Activated CD8-positive, alpha-beta memory T cell treated with anti-CD3 and anti-CD28 coated beads, Interleukin-2, amount 50 U/mL, for 48 hours (primary cell): Measurements from ENCODE around the gene ADCY4.

ENCODE experiments used
- DNase-seq: peaks from one replicate; pipeline ENCODE4 v3.0.0-alpha.2; 2020

ADCY4 gene

DNA sequence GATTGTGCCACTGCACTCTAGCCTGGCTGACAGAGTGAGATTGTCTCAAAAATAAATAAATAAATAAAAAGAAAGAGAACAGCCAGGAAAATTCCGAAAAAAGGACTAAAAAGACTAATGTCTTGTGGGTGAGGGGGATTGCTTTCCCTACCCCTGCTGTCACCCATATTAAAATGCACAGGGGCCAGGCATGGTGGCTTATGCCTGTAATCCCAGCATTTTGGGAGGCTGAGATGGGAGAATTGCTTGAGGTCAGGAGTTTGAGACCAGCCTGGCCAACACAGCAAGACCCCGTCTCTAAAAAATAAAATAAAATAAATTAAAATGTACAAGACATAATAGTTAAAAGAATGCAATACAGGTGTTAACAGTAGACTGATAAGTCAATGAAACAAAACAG lies 41.3 kb downstream of the ADCY4 start:
- no peak for DNase-seq

DNA sequence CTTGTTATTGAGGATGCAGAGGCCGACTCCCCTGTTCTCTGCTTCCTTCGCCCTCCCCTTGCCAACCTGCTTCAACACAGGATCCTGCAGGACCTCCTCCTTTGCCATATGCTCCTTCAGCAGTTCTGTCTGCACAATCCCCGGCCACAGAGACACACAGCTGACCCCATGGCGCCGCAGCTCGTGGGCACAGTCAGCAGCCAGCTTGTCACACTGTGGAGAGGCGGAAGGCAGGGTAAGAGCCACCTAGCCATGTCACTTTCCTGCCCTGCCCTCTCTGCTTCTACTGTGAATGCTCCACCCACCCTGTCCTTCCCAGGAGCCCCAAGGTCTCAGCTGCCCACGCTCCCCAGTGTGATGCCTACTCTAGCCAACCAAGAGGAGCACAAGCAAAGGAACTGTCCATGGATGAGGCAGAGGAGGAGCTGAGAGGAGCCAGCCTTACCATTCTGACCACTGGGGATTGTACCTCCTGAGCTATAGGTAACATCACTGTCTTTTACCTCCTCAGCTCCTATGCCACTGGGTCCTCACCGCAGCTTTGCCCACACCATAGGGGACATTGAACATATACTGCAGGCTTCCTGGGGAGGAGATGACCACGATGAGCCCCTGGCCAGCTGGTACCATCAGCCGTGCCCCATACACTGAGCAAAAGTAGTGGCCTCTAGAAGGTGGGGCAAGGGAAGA lies 42.6 kb downstream of the ADCY4 start:
- DNase-seq: no peak

DNA sequence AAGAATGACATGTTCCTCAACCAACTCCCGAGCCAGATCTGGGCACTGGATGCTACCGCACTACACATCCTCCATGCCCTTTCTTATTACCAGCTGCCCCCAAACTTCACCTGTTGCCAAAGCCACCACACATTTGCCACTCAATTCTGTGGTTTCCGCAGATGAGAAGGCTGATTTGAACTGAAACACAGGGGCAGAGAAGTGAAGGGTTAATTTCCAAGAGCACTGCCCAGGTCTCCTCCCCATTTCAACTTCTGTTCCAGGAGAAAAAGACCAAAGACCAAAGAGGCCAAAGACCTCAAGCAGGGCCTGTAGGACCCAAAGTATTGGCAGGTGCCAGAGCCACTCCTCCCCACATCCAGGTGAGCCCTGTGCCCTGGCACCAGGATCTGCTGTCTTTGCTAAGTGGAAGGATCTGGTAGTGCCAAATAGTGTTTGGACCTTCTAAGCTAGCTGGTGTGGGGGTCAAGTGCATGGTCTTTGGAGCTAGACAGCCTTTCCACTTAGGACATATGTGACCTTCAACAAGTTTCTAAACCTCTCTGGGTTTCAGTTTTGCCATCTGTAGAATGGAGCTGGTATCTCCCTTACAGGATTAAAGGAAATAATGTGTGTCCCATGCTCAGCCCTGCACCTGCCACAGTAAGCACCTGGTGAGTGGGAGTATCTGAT lies 43.3 kb downstream of the ADCY4 start:
- no peak for DNase-seq

DNA sequence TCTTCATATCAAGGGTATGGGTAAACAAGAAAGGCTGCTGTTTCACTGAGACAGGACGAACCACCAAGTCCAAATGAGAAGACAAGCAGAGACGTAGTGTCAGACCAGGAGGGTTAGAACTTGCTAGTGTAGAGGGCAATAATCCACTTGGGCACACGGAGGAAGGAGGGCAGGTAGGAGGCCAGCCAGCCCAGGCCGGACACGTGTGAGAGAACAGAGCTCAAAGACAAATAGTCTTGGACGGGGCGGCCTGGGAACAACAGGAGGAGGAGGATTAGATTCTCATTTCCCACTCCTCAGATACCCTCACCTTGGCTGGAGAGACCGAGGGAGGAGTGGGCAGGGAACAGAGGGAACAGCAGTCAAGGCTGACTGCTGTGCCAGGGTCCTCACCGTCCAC lies 44.1 kb downstream of the ADCY4 start:
- no peak for DNase-seq

DNA sequence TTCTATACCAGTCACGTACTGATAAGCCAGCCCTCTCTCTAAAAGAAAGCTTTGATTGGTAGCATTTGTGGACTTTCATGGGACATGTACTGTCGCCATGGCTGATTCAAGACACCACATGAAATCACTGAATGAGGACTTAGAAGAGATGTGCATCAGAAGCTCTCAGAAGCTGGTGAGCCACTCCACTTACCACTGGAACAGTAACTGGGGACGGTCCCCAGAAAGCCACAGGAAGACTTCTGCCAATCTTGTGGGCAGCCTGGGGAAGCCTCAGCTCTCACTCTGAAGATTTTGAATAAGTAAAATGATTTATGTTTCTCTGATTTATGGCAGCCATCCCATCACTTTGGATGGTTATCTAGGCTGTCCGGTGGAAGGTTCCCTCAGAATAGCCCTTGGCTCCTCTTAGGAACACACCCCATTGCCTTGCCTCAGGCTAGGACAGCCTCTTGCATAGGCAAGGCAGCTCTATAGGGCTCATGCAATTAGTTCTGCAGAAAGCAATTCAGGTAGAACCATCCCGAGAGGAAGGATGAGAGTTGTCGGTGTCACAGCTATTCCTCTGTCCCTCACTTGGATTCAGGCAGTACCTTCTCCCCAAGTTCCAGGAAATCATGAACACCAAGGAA lies 45.1 kb downstream of the ADCY4 start:
- peak; percentile 78 for DNase-seq

DNA sequence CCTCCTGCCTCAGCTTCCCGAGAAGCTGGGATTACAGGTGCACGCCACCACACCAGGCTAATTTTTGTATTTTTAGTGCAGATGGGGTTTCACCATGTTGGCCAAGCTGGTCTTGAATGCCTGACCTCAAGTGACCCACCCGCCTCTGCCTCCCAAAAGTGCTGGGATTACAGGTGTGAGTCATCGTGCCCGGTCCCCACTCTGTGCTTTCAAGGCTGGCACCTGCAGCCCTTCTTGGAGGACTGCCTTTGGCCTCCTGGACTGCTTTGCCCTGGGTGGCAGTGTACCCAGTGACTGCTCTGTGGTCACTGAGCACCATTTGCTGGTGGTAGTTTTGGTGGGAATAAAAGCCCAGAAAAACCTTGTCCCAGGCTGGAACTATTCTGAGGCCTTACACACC lies 47.9 kb downstream of the ADCY4 start:
- no peak for DNase-seq

DNA sequence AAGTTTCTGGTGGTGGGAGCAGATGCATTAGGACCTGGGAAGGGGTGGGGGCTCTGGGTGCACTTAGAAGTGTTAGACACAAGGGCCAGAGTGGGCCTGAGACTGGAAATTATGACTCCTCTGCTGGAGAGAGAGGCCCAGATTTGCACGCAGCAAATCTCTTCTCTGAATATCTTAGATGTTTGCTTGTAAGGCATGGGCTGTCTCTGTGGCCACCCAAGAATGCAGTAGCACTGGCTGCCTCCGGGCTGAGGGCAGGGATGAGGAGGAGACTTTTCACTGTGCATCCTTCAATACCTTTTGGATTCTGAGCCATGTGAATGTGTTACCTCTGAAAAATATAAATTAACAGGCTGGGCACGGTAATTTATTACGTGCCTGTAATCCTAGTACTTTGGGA lies 49.5 kb downstream of the ADCY4 start:
- no peak for DNase-seq

DNA sequence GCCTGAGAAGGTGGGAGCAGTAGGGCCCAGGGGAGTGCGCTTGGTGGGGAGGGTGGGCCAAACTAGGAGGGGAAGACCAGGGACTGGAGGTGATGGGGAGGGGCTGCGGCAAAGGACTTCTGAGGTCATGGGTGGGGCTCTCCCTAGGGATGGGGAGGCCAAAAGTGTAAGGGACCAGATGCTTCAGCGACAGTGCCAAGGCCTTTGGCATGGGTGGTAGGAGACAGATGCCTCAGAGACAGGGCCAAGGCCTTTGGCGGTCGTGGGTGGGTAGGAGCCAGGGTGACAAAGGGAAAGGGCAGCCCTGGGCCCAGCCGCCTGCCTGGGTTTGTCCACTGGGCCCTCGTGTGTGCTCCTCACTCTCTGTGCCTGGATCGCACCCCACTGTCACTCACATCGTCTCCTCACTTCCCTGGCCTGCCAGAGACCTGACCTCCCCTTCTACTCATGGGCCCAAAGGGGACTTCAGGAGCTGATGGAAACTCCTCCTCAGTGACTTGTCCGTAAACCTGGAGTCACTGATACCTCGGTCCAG lies 50.3 kb downstream of the ADCY4 start:
- no peak for DNase-seq

DNA sequence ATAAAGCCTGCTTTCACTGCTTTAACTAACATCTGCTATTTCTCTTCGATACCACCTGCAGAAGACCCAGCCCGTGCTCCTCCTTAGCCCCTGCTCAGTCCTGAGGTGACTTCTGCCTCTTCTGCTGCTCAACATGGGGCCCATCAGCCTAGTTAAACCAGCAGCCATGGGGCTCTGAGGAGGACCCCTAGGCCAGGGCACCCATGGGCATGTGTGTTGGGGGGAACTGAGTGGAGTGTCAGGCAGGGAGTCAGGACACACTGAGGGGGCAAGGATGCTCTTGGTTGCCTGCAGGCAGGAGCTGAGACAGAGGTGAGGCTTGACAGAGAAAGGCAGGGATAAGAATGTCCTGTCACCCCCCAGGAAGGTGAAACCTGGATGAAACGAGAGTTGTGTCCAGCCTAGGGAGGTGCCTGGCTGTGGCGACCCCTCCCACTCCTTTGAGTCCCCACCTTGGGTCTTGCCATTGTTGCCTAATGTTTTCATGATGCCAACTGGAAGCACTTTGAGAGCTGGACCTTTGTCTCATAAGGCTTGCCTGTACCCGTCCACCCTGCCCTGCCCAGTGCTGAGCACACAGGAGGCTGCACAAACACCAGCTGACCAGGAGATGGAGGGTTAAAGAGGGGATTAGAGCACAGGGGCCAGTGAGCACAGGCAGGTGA lies 50.9 kb downstream of the ADCY4 start:
- no peak for DNase-seq

DNA sequence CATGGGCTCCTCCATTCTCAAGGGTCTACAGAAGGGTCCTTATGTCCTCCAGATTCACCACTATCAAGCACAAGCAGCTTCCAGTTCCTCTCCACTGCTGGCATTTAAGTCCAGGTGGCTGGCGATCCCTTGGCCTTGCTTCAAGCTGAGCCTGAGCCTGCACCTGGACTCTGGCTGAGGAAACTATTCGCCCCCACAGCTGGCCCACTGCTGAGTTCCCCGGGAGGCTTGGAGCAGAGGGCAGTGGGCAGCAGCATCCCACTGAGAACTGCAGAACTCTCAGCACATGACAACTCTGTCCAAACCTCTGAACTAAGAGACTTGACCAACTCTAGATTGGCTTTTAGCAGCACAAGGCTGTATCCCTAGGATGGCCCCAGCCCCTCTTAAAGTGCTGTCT lies 52.1 kb downstream of the ADCY4 start:
- no peak for DNase-seq

DNA sequence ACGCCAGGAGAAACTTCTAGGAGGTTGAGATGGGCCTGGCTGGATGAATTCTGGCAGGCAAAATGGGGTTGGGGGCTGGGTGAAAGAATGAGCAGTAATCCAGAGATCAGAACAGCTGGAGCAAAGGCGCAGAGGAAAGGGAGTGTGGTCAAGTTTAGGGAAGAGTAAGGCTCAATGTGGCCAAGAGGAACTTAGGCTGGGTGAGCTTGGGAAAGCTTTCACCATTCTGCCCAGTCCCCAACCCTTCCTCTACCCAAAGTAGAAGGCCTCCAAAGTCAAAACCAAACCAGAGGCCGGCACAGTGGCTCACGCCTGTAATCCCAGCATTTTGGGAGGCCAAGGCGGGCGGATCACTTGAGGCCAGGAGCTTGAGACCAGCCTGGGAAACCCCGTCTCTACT lies 53.2 kb downstream of the ADCY4 start:
- DNase-seq: no peak

DNA sequence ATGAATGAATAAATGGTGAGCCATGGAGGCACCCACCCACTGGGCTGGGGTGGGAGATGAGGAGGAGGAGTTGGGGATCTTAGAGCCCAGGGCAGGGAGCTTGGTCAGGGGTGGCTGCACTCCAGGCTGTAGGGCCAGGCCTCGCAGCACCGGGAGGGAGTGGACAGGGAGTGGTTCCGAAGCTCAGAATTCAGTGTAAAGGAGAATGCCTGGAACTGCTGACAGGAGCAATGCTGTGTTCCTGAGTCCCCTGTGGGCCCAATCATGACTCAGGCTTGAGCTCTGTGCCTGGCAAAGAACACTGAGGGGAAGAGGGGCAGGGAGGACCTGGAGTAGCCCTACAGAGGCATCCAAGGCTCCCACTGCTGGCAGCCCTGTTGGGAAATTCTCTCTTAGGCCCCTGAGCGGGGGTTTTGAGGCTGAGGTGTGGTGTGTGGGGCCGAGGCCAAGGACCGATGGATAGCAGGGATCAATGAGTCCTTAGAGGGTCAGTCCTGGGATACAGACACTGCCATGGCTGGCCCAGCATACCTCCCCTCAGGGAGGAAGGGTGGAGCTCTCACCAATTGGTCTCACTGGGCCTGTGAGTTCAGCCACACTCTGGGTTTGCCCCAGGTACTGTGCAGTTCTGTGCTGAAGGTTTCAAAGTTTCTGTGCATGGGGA lies 53.9 kb downstream of the ADCY4 start:
- DNase-seq: no peak

DNA sequence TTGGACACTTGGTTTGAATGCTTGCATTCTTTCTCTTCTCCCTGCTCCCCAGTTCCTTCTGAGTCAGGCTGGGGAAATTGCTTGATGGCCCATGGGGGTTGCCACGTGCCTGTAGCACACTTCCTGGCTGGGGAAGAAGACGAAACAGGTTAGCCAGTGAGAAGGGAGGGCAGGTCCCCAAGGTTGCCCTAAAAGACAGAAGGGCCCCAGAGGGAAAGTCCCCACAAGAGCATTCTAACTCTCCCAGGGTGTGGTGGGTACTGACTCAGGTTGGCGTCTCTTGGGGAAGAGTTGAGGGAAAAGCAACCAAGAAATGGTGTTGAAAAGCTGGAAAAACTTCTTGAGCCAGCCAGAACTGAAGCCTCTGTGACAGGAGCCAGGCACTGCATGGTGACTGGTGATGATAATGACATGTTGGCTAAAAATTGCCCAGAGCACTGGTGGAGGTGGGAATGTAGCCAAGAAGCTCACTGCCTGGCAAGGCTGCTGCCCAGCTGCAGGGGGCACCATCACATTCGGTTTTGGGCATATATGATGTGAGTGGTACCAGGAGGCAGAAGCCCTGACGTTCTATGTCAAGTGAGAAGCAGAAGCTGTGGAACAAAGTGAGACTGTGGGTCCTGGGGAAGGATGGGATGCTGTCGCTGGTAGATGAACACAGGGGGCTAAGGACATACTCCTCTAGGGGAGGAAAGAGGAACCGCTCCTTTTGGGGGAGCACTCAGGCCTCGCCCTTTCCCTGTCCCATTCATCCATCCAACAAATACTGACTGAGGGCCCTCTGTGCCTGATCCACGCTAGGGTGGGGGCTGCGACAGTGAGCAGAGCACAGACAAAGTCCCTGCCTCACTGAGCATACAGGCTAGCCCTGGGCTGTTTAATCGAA lies 55.3 kb downstream of the ADCY4 start:
- peak; percentile 66 for DNase-seq

DNA sequence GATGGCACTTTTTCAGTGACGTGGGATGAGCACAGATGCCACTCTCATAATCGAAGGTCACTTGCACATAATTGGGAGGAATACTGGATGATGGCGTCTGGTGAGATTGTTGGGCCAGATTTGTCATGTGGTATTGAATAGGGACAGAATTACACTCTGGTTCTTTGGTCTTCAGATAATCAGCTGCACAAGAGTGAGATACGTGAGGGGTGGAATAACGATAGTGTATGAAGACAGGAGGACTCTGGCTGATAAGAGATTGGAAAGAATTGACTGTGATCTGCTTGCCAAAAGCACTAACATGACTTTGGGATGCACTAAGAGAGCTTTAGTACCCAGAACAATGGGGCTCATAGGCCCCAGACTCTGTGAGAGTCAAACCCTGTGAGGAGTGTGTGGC lies 56.4 kb downstream of the ADCY4 start:
- no peak for DNase-seq

DNA sequence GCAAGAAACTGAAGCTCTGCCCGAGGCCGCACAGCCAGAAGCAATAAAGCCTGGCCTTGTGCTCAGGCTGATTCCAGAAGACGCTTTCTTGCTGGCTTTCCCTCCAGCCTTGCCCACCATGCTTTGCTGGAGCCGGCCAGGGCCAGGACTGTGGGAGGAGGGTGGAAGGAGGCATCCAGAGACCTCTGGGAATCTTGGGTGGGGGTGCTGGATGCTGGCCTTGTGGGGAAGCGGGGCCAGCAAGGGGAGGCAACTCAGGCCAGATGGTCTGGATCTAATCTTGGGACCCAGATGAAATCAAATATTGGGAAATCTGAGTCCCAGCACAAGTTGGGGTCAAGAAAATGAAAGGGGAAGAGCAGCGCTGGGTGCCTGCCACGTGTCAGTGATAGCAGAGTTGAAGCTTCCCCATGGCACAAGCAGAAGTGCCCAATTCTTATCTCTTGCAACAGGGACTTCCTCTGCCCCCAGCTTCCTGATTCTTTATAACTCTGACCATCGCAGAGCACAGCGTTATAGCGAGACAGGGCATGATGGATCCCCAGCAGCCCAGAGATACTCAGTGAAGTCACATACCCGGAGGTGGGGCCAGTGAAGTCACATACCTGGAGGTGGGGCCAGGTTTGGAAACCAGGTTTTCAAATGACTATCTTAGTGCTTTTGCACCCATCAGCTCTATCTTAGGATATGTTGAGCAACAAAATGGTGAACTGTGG lies 57.1 kb downstream of the ADCY4 start:
- no peak for DNase-seq

DNA sequence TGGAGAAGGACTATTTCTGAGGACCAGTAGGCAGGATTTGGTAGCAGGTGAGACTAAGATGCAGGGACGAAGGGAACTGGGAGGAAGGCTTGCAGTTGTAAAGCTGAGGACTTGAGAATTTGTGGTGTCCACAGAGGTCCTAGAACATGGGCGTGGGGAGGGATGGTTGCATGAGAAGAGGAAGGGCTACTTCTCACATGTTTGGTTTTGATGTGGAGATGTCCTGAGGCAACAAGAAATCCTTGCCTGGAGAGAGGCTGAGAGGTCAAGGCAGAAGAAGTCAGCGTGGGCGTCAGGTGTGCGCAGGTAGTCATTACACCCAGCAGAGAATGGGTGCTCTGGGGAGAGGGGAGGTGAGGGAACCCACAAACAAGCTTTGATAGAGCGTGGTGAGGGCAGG lies 57.8 kb downstream of the ADCY4 start:
- DNase-seq: no peak

DNA sequence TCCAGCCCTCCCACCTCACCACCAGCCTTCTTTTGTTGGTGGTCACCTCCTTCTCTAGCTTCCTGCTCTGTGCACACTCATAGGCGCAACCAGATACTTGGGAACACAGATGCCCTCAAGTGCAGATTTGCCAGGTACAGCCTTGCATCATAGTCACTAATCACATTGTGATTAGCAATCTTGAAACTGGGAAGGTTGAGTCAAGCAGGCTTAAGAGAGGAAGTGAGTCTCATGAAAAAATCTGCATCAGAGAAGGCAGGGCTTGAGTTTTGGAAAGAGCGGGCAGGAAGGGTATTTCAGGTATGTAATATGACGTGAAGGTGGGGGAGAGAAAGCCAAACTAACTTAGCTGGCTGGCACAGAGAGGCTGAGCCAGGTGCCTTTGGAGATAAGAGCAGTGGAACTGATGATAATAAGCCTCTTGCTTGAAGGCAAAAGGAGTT lies 60.7 kb downstream of the ADCY4 start:
- DNase-seq: peak; percentile 64

DNA sequence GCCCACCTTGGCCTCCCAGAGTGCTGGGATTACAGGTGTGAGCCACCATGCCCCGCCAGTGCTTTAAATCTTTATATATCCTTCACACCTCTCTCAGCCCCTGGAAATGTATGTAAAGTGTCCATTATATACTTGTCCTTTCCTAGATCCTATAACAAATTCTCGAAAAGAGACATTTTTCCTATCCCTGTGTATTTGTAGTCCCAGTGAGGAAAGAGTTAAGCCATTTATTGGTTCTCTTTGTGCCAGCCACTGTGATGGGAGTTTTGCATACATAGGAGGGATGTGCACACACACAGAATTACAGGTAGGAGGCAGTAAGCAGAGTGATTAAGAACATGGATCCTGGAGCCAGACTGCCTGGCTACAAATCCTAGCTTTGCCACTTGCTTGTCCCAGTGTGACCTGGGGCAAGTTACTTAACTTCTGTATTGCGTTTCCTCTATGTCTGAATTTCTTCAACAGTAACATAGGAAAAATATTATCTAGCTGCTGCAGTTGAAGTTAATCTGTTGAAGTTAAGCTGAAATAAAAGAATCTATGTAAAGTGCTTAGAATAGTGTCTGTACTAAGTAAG lies 61.4 kb downstream of the ADCY4 start:
- no peak for DNase-seq

DNA sequence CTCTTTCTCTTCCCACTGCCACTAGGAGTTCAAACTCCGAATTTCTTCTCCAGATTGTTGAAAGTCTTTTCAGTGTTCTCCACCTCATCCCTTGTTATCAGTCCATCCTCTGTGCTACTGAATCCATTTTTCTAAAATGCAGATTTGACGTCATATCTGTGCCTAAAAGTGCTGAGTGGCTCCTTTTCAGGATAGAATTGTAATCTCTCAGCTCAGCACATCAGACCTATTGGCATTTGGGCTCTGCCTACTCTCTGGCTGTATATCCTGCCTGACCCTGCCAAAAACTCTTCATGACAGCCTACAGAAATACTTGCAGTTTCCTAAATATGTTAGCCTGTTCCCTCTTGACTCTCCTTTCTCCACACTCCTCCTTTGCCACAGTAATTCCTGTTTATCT lies 62.4 kb downstream of the ADCY4 start:
- no peak for DNase-seq

DNA sequence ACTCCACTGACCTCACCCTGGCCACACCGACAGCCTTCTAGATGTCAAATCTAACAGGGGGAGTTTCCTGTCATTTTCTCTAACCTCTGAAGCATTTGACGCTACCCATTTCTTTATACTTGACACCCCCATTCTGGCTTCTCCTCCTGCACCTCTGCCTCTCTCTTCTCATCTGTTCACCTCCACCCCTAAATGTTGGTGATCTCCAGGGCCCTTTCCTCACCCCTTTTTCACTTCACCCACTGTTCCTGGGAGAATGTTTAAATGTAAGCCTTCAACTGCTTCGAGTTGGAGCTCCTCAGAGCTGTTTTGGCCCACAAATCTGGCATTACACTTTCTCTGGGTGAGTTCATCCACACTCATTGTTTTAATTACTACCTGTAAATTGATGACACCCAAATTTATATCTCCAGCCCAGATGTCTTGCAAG lies 63.0 kb downstream of the ADCY4 start:
- DNase-seq: no peak
